OCI-M1 (cell line): ENCODE measurements around the gene TRAF6.

Experiments used
- DNase-seq: peaks from one replicate; lab custom pipeline; 2025; lab: John Stamatoyannopoulos, UW

Gene TRAF6

DNA sequence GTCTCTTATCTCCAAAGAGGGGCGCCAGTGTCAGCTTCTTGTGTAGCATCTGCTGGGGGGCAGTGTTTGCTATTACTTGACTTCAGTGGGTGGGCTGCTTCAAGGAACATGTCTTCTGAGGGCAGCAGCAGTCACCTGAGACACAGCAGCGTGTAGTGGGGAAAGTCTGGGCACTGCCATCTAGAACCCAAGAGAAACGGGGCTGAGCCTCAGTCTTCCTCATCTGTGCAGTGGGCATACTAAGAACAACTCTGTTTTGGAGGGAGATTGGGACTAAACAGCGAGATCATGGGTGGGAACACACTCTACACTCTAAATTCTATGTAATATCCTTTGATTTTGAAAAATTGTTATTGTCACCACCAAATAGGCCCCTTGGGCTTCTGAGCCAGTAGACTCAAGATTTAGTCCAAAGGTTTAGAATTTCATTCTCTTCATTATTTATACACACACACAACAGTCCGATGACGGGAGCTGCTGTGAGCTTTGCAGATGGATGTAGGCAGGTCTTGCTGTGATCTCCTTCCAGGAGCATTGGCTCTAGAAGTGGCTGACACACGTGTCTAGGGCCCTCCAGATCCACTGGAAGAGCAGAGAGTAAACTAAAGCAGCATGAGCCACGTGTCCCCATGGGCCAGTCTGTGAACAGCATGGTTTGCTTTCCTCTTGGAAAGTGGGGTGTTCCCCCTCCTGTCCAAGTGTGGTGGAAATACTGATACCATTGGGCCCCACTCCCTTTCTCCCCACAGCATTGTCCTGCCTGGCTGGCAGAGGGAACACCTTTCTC, 51.8 kb downstream of the TRAF6 start:
- DNase-seq: no peak

DNA sequence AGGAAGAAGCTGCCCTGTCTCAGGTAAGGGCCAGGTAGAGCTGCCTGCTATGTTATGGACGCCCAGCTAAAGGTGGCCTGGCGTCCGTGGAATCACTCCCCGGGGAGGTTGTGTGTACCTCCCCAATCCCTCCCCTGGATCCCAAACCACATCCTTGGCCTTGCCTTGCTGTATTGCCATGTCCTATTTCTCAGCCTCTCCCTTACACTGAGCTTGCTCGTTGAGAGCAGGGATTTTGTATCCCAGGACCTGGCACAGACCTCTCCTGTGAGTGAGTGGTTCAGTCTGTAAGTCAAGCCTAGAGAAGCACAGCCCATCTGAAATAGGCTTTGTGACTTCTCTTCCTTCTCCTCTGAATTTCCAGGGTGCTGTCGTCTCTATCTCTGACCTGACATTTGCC, 53.9 kb downstream of the TRAF6 start:
- no peak for DNase-seq

DNA sequence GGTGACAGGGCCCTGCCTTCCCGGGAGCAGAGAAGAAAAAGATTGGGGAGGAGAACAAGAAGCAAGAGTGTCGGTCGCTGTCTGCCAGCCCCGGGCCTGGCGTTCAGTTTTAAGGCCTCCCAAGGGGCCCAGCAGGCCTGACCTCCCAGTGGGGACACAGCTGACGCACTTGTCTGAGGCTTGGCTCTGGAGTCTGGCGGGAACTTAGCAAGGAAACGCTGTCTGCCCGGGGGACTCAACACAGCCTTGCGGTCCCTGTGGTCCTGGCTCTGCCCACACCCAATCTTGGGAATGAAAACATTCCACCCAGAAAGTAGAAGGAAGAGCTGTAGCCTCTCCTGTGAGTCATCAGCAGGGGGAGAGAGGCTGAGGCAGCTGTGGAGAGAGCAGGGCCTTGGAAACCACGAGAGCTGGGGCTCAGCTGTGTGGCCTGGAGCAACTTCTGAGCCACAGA, 54.4 kb downstream of the TRAF6 start:
- DNase-seq: no peak

DNA sequence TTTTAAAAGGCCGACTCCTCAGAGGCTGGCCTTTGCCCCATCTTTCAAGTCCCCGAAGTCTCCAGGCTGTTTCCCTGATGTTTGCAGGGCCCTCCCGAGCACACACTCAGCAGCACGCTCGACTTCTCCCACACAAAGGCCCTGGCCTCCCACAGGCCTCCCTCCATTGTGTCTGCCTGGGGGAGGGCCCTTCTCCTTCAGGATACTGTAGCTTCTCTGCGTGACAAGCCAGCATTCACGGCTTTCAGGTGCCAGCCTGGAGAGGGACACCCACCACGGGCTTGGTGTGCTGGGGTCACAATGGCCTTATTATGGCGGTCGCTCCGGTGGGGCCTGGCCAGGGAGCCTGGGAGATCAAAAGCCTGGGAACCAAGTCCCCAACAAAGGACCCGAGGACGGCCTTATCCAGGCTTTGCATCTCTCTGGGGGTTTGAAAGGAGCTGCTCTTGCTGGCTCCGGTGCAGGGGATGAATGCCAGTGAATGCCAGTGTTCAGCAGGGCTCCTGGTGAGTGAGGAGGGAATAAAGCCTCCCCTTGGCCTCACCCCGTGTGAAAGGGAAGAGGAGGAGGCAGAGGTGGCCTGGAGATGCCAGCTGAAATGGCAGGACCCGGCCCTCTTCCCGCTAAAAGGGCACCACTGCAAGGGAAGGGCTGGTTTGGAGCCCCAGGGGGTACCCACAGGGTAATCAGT, 55.0 kb downstream of the TRAF6 start:
- no peak for DNase-seq

DNA sequence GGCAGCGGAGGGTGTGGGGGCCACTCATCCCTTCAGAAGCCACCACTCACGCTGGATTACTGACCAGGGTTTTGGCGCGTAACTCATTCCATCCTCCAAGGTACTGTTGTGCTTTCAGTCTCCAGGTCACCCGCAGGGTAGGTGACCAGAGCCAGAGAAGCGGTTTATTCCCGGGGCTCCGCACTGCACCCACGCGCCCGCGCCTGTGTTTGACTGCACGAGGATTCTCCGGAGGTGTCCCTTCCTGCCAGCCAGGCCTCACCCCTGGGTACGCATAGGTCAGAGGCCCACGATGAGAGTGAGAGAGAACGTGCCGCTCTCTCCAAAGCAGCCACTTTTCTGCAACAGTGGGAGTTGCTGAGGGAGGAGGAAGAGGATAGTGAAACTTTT, 55.5 kb downstream of the TRAF6 start:
- no peak for DNase-seq

DNA sequence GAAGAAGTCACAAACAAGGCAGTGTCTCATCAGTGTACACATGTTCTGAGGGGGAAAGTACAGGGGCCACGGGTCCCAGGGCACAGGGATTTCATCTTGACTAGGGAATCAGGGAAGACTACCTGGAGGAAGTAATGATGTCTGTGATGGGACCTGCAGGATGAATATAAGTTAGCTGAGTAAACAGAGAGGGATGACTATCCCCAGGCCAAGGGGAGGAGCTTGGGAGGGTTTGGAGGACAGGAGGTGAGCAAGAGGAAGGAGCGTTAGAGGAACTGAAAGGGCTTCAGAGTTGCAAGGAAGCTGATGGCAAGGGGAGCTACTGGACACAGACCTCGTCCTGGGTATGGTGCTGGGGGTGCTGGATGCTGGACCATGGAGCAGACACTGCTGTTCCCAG, 56.4 kb downstream of the TRAF6 start:
- peak; percentile 19 for DNase-seq

DNA sequence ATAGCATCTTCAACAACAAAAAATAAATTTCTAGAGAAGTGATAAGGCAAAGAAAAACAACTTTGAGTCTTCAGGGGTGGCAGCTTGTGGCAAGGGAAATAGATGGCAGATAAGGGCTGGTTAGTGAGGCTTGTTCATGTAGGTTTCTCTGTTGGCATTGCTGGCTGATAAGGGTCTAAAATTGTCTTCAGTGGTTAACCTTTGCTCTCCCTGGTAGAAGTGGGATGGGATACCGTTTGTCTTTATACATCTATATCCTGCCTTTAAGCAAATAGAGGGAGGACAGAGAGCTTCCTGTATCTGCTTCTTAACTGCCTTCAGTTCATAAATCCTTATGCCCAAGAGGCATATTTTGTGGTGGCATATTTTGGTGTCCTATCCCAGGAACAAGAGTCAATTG, 57.1 kb downstream of the TRAF6 start:
- DNase-seq: peak; percentile 45

DNA sequence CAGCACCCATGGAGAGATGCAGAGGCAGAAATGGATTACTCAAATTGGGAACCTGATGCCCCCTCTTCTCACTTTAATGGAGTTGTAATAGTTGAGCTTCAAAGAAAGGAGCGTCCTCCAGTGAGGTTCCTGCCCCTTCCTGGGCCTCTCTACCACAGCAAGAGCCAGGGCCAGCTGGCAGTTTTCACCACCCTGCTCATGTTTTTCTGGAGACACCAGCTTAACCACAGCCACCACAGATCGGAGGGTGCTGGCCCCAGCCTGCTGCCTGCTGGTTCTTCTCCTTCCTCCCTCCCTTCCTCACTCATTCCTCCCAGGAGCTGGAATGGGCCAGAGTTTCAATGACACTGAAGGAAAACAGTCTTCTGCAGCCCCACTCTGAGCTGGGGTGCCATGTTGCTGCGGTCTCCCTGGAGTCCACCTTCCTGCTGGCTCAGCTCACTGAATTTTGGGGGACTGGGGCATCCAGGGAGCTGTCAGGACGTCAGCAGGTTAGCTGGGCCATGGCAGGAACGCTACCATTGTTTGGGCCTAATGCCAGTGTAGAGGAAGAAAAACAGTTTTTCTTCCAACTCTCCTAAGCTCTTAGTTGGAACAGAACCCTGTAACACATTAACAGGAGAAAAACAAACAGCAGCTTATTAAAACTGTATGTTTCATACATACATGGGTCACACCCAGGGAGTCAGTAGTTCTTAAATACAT, 57.7 kb downstream of the TRAF6 start:
- DNase-seq: peak; percentile 11

DNA sequence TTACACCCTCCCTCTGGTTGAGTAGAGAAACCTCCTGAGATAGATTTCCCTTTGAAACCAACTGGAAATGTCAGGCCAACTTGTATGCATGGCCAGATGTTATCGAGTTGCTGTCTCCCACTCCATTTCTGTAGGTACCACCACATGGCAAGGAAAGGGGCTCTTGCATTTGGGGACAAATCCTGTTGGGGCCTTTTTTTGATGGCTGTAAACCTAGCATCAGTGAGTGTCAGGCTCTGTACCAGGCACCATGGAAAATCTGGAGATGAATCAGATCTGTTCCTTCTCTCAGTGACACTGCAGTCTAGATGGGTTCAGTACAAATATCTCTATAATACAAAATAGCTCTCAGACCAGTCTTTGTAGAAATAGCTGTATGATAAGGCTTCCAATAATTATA, 58.4 kb downstream of the TRAF6 start:
- DNase-seq: no peak

DNA sequence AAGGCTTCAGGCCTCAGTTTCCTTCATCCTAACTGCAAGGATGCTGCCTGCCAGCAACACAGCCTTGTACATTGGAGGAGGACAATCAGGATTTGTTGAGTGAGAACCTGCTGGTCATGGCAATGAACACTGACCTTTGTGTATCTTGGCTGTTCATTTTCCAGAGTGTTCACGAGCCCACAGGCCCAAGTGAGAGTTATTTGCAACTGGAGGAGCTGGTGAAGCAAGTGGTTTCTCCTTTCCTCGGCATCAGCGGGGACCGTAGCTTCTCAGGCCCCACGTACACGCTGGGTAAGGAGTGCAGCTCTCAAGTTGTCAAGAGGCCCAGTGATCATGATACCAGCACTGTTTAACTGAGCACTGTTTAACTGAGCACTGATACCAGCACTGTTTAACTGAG, 59.0 kb downstream of the TRAF6 start:
- no peak for DNase-seq

DNA sequence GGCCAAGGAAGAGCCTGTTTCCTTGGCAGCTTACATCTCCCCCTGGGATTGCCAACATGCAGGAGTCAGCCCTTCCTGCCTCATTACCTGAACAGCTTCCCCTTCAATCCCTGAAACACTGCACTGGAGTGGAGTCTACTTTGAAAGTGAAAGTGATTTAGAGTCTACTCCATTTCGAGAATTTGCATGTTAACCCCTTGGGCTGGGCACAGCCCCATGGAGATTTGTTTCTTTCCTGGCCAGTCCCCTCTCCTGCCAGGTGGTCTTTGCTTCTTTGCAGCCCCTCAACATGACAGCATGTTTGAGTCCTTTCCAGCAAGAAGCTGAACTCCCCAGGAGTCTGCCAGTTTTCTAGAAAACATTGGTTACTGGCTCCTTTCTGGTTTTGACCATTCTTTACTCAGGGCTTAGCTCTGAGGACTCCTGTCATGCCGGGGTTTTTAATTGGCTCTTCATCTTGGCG, 59.9 kb downstream of the TRAF6 start:
- DNase-seq: peak; percentile 63

DNA sequence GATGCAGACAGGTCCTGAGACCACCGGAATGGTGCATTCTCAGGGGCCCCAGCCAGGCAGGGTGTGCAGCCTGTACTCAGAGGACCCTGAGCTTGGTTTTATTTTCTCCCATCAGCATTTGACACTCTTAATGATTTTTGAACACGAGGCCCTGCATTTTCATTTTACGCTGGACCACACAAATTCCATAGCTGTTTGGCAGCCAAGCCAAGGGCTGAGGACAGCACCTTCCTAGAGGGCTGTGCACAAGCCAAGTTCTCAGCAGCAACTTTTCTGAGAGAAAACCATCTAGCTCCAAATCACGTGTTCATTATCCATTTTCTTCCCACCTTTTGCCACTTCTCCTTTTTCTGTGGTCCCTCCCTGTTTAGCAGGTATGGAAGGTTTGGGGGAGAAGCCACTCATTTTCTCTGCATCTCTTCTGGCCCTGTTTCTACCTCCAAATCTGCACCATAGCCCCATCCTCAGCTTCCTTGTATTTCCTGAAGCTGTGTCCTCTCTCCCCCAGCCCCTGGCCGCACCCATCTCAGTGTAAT, 60.4 kb downstream of the TRAF6 start:
- DNase-seq: no peak

DNA sequence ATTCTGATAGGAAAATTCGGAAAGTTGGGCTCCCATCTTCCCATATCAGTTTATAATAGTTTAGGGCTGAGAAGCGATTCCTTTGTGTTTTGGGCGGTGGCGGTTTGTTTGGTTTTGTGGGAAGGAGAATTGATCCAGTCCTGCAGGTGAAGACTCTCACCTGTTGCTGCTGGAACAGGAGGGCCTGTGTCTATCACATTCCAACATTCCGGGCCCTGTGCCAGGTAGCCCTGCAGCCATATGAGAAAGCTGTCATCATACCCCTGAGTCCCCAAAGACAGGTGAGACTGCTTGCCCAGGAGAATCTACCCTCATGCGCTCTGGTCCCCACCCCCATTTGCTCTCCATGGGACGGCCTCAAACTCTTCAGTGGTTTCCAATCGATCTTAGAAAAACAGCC, 62.1 kb downstream of the TRAF6 start:
- no peak for DNase-seq

DNA sequence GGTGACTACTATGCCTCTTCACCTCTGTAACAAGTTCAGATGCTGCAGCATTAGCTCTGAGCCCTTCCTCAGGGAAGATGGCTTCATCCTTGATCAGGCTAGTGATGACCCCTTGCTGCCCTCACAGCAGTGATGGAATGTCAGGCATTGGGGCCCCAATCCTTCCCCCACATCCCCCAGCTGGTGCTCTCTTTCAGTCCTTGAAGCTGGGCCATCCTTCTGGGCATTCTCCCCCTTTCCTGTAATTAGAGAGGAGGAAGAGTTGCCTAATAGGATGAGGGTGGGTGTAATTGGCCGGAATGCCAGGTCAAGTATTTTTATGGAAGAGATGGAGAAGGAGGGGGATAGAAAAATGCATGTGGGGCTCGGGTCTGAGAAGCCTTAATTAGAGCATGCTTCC, 62.6 kb downstream of the TRAF6 start:
- DNase-seq: no peak

DNA sequence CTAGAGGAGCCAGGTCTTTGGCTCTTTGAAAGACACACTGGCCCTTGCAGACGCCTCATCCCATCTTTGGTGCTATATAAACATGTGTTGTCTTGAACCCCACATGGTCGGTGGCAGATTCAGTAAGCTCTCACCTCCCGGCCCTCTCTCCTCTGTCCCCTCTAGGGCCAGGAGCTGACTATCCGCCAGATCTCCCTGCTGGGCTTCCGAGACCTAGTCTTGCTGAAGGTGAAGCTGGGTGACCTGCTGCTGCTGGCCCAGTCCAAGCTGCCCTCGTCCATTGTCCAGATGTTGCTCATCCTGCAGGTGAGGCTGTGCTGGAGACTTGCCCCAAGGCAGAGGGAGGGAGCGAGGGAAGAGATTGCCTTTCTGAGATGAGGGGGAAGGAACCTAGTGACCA, 63.9 kb downstream of the TRAF6 start:
- DNase-seq: no peak

DNA sequence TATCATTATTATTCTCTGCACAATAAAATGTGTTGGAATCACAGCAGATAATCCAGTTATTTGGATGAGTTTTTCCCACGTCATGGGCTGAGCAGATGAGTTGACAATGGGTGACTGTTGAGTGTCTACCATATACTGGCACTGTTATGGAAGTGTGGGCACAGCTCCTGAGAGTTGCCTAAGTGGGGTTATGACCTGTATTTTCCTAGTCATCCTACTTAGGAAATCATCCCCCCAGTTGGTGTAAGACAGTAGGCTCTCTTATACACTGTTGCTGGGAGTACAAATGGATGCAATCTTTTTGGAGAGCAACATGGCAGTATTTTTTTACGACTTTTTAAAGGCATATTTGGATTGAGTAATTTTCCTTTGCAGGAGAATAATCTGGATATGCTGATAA, 66.4 kb downstream of the TRAF6 start:
- no peak for DNase-seq

DNA sequence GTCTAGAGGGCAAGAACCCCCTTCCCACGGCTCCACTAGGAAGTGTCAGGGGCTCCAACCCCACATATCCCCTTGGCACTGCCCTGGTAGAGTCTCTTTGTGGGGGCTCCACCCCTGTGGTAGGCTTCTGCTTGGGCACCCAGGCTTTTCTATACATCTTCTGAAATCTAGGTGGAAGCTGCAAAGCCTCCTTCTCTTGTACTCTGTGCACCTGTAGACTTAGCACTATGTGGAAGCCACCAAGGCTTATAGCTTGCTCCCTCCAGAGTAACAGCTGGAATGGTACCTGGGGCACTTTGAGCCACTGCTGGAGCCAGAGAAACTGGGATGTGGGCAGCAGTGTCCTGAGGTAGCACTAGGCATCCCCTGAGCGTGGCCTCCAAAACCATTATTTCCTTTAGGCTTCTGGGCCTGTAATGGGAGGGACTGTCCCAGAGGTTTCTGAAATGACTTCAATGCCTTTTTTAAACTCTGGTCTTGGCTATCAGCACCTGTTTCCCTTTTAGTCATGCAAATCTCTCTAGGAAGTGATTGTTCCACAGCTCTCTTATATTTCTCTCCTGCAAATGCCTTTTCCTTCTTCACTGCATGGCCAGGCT, 68.4 kb downstream of the TRAF6 start:
- no peak for DNase-seq

DNA sequence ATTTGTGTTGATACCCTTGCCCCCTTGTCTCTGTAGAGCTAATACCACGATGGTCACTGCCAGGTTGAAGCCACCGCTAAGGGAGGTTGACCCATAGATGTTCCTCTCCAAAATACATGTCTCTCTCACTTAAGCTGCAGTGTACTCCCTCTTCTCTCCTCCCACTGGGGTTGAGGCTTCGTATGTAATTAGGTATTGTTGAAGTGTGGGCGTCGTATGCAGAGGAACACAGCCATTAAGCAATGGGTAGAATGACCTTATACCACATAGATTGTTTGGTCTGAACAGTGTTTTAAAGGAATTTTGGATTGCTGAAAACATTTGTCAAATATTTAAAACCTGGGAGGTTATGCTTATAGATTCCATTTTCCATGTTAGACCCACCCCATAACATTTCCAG, 71.9 kb downstream of the TRAF6 start:
- DNase-seq: no peak

DNA sequence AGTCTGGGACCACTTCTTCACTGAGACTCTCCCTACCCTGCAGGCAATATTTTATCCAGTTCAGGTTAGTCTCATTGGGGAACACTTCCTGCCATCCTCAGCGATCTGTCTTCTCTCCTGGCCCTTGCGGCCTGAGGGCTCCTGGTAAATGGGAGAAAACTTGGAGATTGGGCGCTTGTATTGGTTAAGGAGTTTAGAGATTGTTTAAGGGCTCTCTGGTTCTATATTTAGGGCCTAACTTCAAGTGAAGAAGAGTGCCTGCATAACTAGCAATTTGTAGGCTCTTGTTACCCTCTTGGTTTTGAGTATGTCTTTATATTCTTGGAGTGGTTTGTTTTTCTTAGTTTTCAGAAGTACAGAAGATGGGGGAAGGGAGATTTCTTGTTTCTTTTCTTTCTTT, 72.7 kb downstream of the TRAF6 start:
- DNase-seq: no peak
